HepG2 (cell line): ENCODE data around the gene TP53TG5. TPM values are rescaled to one million over a fixed set of nuclear protein-coding genes. Genes with fewer than 3 reads are reported as not detected.

ENCODE experiments used
- AHR ChIP-seq: IDR thresholded peaks from 2 replicates; pipeline ENCODE4 v1.6.1; 2018; ENCODE audit warnings: missing genetic modification reagents, missing compliant biosample characterization
- AKAP8 ChIP-seq: sonication (generic); formaldehyde crosslinking; IDR thresholded peaks from 2 replicates; pipeline ENCODE4 v1.5.1; 2020; ENCODE audit warnings: mild to moderate bottlenecking, missing genetic modification reagents
- CAMTA2 ChIP-seq: sonication (generic); formaldehyde crosslinking; IDR thresholded peaks from 2 replicates; pipeline ENCODE4 v1.4.0; 2020; ENCODE audit warnings: mild to moderate bottlenecking, missing genetic modification reagents, borderline replicate concordance
- GABPB1 ChIP-seq: IDR thresholded peaks from 2 replicates; pipeline ENCODE4 v1.6.1; 2016; ENCODE audit warnings: mild to moderate bottlenecking, missing genetic modification reagents, moderate library complexity, missing compliant biosample characterization
- HMG20A ChIP-seq: IDR thresholded peaks from 2 replicates; pipeline ENCODE4 v1.6.1; 2016; ENCODE audit warnings: borderline replicate concordance
- IRX3 ChIP-seq: sonication (generic); formaldehyde crosslinking; IDR thresholded peaks from 2 replicates; pipeline ENCODE4 v1.8.1; 2023; ENCODE audit warnings: mild to moderate bottlenecking, low read depth, missing genetic modification reagents, borderline replicate concordance
- KAT8 ChIP-seq: IDR thresholded peaks from 2 replicates; pipeline ENCODE4 v1.6.1; 2016; ENCODE audit warnings: missing genetic modification reagents, missing compliant biosample characterization
- MZF1 ChIP-seq: sonication (generic); formaldehyde crosslinking; IDR thresholded peaks from 2 replicates; pipeline ENCODE4 v1.8.1; 2023; ENCODE audit warnings: mild to moderate bottlenecking, missing genetic modification reagents, borderline replicate concordance
- PITX1 ChIP-seq: sonication (generic); formaldehyde crosslinking; IDR thresholded peaks from 2 replicates; pipeline ENCODE4 v1.5.1; 2020; ENCODE audit warnings: mild to moderate bottlenecking, missing genetic modification reagents
- SIX4 ChIP-seq: sonication (generic); formaldehyde crosslinking; IDR thresholded peaks from 2 replicates; pipeline ENCODE4 v1.4.0; 2020; ENCODE audit warnings: missing genetic modification reagents
- ZNF143 ChIP-seq: sonication (generic); formaldehyde crosslinking; IDR thresholded peaks from 2 replicates; pipeline ENCODE4 v1.4.0; 2020; ENCODE audit warnings: missing genetic modification reagents
- ZNF337 ChIP-seq: sonication (generic); formaldehyde crosslinking; IDR thresholded peaks from 2 replicates; pipeline ENCODE4 v1.5.1; 2020; ENCODE audit warnings: missing genetic modification reagents, low read depth, mild to moderate bottlenecking, borderline replicate concordance
- ZNF570 ChIP-seq: sonication (generic); formaldehyde crosslinking; IDR thresholded peaks from 2 replicates; pipeline ENCODE4 v1.4.0; 2020; ENCODE audit warnings: mild to moderate bottlenecking, missing genetic modification reagents, borderline replicate concordance
- ZNF780A ChIP-seq: sonication (generic); formaldehyde crosslinking; IDR thresholded peaks from 2 replicates; pipeline ENCODE4 v1.8.0; 2022; ENCODE audit warnings: mild to moderate bottlenecking, missing genetic modification reagents, moderate library complexity
- ZSCAN21 ChIP-seq: sonication (generic); formaldehyde crosslinking; IDR thresholded peaks from 2 replicates; pipeline ENCODE4 v1.8.0; 2022; ENCODE audit warnings: mild to moderate bottlenecking, missing genetic modification reagents, moderate library complexity, borderline replicate concordance
- ZSCAN31 ChIP-seq: sonication (generic); formaldehyde crosslinking; IDR thresholded peaks from 2 replicates; pipeline ENCODE4 v1.5.0; 2020; ENCODE audit warnings: low read depth, mild to moderate bottlenecking, missing genetic modification reagents
- polyA plus RNA-seq, 8 experiments: library from polyadenylated mRNA; depleted of rRNA in 3 of 8; stranded (reverse) in 7 of 8; unstranded in 1 of 8; fragments of >200 nt; fragmentation: Illumina TruSeq in 4 of 8; extraction: Trizol in 4 of 8; gene quantifications; 2 replicates each; pipeline versions ENCODE4 v1.2.1 to v1.2.3, GENCODE V29; 2011 to 2016; ENCODE audit warnings: low read depth in 4 of 8, missing spikeins in 1 of 8, mixed read lengths in 1 of 8; ENCODE audit not compliant: insufficient read depth in 1 of 8
- total RNA-seq, 5 experiments: library from RNA; depleted of rRNA; stranded (reverse); fragments of >200 nt; fragmentation: Illumina TruSeq; extraction: Trizol; gene quantifications; 2 replicates each; pipeline ENCODE4 v1.2.3, GENCODE V29; 2016; ENCODE audit warnings: low read depth in 1 of 5
- TF ChIP-seq, protein P1 (sequence below): IDR thresholded peaks from 2 replicates; pipeline ENCODE4 v1.6.1; 2012; ENCODE audit warnings: inconsistent platforms
- TF ChIP-seq, protein P2 (sequence below): sonication (generic); formaldehyde crosslinking; IDR thresholded peaks from 2 replicates; pipeline ENCODE4 v1.8.1; 2023; ENCODE audit warnings: mild to moderate bottlenecking, missing genetic modification reagents
- TF ChIP-seq, protein P3 (sequence below): sonication (generic); formaldehyde crosslinking; IDR thresholded peaks from 2 replicates; pipeline ENCODE4 v1.5.0; 2020; ENCODE audit warnings: mild to moderate bottlenecking, missing genetic modification reagents, moderate library complexity
- TF ChIP-seq, protein P4 (sequence below): sonication (generic); formaldehyde crosslinking; IDR thresholded peaks from 2 replicates; pipeline ENCODE4 v1.5.0; 2020; ENCODE audit warnings: missing genetic modification reagents, mild to moderate bottlenecking, borderline replicate concordance
- TF ChIP-seq, protein P5 (sequence below): sonication (generic); formaldehyde crosslinking; IDR thresholded peaks from 2 replicates; pipeline ENCODE4 v1.5.0; 2020; ENCODE audit warnings: mild to moderate bottlenecking, missing genetic modification reagents

Gene TP53TG5
- total and polyA plus RNA-seq, 2 of the 13 experiments (the other 11 are each of a cell fraction or from before 2014, with no cell fraction given), result 0.11 TPM; not detected in 1

DNA sequence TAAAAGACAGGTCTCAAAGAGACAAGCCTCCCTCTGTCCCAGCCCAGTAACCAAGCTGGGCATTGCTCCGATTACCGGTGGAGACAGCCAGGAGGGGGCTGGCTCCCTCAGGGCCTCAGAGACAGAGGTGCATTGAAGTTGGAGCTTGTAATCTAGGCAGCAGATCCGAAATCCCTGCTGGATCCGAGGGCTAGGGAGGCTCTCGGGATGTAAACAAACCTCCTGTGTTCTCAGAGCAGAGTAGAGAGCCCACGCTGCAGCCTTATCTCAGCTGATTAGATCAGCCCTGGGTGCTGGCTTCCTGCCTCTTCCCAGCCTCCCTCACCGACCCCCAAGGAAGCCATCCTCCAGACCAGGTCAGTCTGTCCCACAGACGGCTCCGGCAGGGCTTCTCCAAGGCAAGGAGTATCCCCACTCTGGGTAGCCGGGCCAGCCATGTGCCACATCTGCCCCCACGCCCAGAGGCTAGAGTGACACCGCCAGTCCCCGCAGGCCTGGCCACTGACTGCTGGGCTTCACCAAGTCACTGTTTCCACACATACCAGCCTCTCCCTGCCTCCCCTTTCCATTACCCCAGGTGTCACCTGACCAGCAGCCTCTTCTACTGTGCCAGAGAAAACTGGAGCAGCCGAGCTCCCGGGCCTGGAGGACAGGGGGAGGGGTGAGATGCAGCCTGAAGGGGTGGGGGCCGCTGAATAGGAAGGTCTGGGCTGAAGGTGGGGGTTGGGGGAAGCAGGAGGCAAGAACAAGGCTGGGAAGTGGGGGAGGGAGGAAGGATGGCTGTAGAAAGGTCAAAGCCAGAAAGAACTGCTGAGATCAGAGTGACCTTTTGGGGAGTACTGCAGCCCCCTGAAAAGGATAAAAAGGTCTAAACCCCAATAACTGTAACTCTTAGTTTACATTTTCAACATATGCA is 35.9 kb downstream of the TP53TG5 start (continued):
- TF ChIP-seq ZNF337 (0 out of 2 replicates have a peak, but pooled peaks have one; percentile 53), ZSCAN31 (peak; percentile 58; the same call in 1 of the 2 replicates), IRX3 (no peak), ZNF780A (CRISPR knock-in tag) (no peak), KAT8 (0 out of 2 replicates have a peak, but pooled peaks have one; percentile 33), SIX4 (CRISPR knock-in tag) (peak; percentile 13; the same call in 1 of the 2 replicates), HMG20A (CRISPR knock-in tag) (no peak), PITX1 (CRISPR knock-in tag) (peak; percentile 71), ZNF143 (CRISPR knock-in tag) (peak; percentile 49; the same call in 1 of the 2 replicates), CAMTA2 (CRISPR knock-in tag) (peak; percentile 81; the same call in 1 of the 2 replicates), ZSCAN21 (CRISPR knock-in tag) (peak; percentile 79), AKAP8 (CRISPR knock-in tag) (0 out of 2 replicates have a peak, but pooled peaks have one; percentile 28), GABPB1 (peak; percentile 63), MZF1 (0 out of 2 replicates have a peak, but pooled peaks have one; percentile 84), AHR (CRISPR knock-in tag) (peak; percentile 82; the same call in 1 of the 2 replicates), ZNF570 (no peak)
- TF ChIP-seq, protein P1, sequence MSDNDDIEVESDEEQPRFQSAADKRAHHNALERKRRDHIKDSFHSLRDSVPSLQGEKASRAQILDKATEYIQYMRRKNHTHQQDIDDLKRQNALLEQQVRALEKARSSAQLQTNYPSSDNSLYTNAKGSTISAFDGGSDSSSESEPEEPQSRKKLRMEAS, result peak; percentile 58
- TF ChIP-seq, protein P2, sequence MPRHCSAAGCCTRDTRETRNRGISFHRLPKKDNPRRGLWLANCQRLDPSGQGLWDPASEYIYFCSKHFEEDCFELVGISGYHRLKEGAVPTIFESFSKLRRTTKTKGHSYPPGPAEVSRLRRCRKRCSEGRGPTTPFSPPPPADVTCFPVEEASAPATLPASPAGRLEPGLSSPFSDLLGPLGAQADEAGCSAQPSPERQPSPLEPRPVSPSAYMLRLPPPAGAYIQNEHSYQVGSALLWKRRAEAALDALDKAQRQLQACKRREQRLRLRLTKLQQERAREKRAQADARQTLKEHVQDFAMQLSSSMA (CRISPR knock-in tag), result peak; percentile 56; the same call in 1 of the 2 replicates
- TF ChIP-seq, protein P3, sequence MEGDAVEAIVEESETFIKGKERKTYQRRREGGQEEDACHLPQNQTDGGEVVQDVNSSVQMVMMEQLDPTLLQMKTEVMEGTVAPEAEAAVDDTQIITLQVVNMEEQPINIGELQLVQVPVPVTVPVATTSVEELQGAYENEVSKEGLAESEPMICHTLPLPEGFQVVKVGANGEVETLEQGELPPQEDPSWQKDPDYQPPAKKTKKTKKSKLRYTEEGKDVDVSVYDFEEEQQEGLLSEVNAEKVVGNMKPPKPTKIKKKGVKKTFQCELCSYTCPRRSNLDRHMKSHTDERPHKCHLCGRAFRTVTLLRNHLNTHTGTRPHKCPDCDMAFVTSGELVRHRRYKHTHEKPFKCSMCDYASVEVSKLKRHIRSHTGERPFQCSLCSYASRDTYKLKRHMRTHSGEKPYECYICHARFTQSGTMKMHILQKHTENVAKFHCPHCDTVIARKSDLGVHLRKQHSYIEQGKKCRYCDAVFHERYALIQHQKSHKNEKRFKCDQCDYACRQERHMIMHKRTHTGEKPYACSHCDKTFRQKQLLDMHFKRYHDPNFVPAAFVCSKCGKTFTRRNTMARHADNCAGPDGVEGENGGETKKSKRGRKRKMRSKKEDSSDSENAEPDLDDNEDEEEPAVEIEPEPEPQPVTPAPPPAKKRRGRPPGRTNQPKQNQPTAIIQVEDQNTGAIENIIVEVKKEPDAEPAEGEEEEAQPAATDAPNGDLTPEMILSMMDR (CRISPR knock-in tag), result 0 out of 2 replicates have a peak, but pooled peaks have one; percentile 15
- TF ChIP-seq, protein P4, sequence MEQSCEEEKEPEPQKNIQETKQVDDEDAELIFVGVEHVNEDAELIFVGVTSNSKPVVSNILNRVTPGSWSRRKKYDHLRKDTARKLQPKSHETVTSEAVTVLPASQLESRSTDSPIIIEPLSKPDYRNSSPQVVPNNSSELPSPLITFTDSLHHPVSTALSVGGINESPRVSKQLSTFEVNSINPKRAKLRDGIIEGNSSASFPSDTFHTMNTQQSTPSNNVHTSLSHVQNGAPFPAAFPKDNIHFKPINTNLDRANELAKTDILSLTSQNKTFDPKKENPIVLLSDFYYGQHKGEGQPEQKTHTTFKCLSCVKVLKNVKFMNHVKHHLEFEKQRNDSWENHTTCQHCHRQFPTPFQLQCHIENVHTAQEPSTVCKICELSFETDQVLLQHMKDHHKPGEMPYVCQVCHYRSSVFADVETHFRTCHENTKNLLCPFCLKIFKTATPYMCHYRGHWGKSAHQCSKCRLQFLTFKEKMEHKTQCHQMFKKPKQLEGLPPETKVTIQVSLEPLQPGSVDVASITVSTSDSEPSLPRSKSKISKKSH, result peak; percentile 51; the same call in 1 of the 2 replicates
- TF ChIP-seq, protein P5, sequence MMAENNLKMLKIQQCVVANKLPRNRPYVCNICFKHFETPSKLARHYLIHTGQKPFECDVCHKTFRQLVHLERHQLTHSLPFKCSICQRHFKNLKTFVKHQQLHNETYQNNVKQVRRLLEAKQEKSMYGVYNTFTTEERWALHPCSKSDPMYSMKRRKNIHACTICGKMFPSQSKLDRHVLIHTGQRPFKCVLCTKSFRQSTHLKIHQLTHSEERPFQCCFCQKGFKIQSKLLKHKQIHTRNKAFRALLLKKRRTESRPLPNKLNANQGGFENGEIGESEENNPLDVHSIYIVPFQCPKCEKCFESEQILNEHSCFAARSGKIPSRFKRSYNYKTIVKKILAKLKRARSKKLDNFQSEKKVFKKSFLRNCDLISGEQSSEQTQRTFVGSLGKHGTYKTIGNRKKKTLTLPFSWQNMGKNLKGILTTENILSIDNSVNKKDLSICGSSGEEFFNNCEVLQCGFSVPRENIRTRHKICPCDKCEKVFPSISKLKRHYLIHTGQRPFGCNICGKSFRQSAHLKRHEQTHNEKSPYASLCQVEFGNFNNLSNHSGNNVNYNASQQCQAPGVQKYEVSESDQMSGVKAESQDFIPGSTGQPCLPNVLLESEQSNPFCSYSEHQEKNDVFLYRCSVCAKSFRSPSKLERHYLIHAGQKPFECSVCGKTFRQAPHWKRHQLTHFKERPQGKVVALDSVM (CRISPR knock-in tag), result peak; percentile 93
